Activated CD4-positive, alpha-beta memory T cell treated with anti-CD3 and anti-CD28 coated beads, Interleukin-2, amount 10 ng/mL, durations not matched to agents 7 days and 5 days (primary cell): Measurements from ENCODE around the gene FADS3. TPM values are rescaled to one million over a fixed set of nuclear protein-coding genes. Genes with fewer than 3 reads are reported as not detected.

Source experiments
- CTCF ChIA-PET: fragments of 350-600 bp; sonication (Branson Sonifier 250); formaldehyde crosslinking; loops from one replicate; lab custom pipeline; 2021; ENCODE audit warnings: antibody characterized with exemption, inconsistent platforms; lab: Charles Lee
- POLR2A ChIA-PET: fragments of 350-600 bp; sonication (Branson Sonifier 250); formaldehyde crosslinking; loops from one replicate; lab custom pipeline; 2021; ENCODE audit warnings: antibody characterized with exemption; lab: Charles Lee
- DNase-seq: peaks from one replicate; pipeline ENCODE4 v3.0.0-alpha.2; 2020
- H3K27ac Mint-ChIP-seq: one replicate; pipeline ENCODE4 v1.8.0; 2021; ENCODE audit warnings: mild to moderate bottlenecking, mixed read lengths
- H3K27me3 Mint-ChIP-seq: one replicate; pipeline ENCODE4 v1.8.0; 2021; ENCODE audit warnings: mixed read lengths
- H3K36me3 Mint-ChIP-seq: one replicate; pipeline ENCODE4 v1.8.0; 2021; ENCODE audit warnings: low read depth, mixed read lengths
- H3K4me1 Mint-ChIP-seq: one replicate; pipeline ENCODE4 v1.8.0; 2021; ENCODE audit warnings: mixed read lengths
- H3K4me3 Mint-ChIP-seq: one replicate; pipeline ENCODE4 v1.8.0; 2021; ENCODE audit warnings: mild to moderate bottlenecking, mixed read lengths
- H3K9me3 Mint-ChIP-seq: one replicate; pipeline ENCODE4 v1.8.0; 2021; ENCODE audit warnings: mixed read lengths
- total RNA-seq, 2 experiments: library from RNA; stranded (reverse); gene quantifications; one replicate each; pipeline ENCODE4 v1.2.3, GENCODE V29; 2021

FADS3 gene
- total RNA-seq, 2 experiments from 2014 or later = 5.2 to 5.4 TPM

GRCh38 chr11:61869429-61869707 is 22.0 kb downstream of the FADS3 start:
- DNase-seq = no peak
- H3K9me3 Mint-ChIP-seq = no peaks in the 10 kb centered on the region
- POLR2A ChIA-PET = no interaction called here
- no peak overlapping the region for H3K4me3 Mint-ChIP-seq
- no peak overlapping the region for H3K27ac Mint-ChIP-seq
- peaks cover 2% of the 10 kb centered on the region for H3K27me3 Mint-ChIP-seq
- H3K4me1 Mint-ChIP-seq = peaks cover 5% of the 10 kb centered on the region
- H3K36me3 Mint-ChIP-seq = peaks cover 15% of the 10 kb centered on the region
- CTCF ChIA-PET = interaction anchor here (0.7 to 2.2 kb wide), 4 partner anchors 23 to 239 kb away, joined by 3 to 14 read pairs (median 10); no protein-coding TSS in a partner anchor

DNA sequence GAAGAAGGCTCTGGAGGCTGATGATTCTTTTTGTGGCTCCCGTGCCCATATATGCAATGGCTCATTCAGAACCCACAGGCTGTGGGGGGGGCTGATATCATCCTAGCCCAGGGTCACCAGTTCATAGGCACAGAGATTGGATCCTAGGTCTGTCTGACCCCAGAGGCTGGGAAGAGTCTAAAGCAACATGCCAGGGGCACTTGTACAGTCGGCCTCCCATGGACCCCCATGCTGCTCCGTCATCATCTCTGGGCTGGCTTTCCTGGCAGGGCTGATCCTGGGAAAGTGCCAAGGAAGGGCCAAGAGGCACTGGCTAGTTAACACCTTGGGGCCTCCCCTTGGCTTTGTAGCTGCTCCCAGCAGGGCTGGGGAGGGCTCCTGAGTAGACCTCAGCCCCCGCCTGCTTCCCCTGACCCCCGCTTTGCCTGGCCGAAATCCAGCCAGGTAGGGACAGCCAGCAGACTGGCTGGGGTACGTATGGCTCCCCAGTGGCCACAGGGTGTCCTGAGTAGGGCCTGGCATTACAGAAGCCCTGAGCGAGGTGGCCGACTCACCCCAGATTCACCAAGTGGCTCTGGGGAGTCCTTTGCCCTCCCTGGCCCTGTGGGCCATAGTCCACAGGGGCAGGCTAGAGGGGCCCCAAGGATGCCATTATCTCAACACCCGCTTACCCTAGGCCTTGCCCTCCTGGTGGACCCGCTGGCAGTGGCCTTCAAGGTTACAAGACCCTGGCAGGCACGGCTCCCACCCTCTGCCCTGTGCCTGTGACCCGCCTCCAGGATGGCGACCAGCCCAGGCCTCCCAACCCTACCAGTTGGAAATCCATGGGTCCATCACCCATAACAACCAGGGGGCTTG is 22.5 kb downstream of the FADS3 start:
- no peak for DNase-seq
- Mint-ChIP-seq H3K9me3 (no peaks in the 10 kb centered on the region), H3K36me3 (peaks cover 15% of the 10 kb centered on the region), H3K4me3 (no peak overlapping the region), H3K4me1 (peaks cover 5% of the 10 kb centered on the region), H3K27ac (no peak overlapping the region), H3K27me3 (peaks cover 2% of the 10 kb centered on the region)
- ChIA-PET CTCF (interaction anchor here (0.7 kb wide), 1 partner anchor 30 kb away, joined by 3 read pairs; no protein-coding TSS in a partner anchor), POLR2A (no interaction called here)

DNA sequence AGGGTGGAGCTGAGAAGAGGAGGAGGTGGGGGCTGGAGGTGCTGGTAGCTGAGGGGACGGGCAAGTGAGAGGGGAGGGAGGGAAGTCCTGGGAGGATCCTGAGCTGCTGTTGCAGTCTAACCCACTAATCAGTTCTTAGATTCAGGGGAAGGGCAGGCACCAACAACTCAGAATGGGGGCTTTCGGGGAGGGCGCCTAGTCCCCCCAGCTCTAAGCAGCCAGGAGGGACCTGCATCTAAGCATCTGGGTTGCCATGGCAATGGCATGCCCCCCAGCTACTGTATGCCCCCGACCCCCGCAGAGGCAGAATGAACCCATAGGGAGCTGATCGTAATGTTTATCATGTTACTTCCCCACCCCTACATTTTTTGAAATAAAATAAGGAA is 24.4 kb downstream of the FADS3 start:
- Mint-ChIP-seq H3K9me3 (no peaks in the 10 kb centered on the region), H3K4me3 (no peak overlapping the region), H3K27ac (no peak overlapping the region), H3K36me3 (peaks cover 18% of the 10 kb centered on the region), H3K4me1 (peaks cover 5% of the 10 kb centered on the region), H3K27me3 (peaks cover 2% of the 10 kb centered on the region)
- ChIA-PET CTCF (interaction anchor here (1.2 to 1.3 kb wide), 2 partner anchors 32 to 215 kb away, joined by 4 read pairs; no protein-coding TSS in a partner anchor), POLR2A (no interaction called here)
- DNase-seq = no peak

DNA sequence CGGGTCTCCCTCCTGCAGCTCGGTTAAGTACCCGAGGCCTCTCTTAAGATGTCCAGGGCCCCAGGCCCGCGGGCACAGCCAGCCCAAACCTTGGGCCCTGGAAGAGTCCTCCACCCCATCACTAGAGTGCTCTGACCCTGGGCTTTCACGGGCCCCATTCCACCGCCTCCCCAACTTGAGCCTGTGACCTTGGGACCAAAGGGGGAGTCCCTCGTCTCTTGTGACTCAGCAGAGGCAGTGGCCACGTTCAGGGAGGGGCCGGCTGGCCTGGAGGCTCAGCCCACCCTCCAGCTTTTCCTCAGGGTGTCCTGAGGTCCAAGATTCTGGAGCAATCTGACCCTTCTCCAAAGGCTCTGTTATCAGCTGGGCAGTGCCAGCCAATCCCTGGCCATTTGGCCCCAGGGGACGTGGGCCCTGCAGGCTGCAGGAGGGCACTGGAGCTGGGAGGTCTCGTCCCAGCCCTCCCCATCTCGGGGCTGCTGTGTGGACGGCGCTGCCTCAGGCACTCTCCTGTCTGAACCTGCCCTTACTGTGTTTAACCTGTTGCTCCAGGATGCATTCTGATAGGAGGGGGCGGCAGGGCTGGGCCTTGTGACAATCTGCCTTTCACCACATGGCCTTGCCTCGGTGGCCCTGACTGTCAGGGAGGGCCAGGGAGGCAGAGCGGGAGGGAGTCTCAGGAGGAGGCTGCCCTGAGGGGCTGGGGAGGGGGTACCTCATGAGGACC is 25.0 kb downstream of the FADS3 start:
- Mint-ChIP-seq H3K36me3 (peaks cover 23% of the 10 kb centered on the region), H3K9me3 (no peaks in the 10 kb centered on the region), H3K27me3 (peaks cover 2% of the 10 kb centered on the region), H3K27ac (no peak overlapping the region), H3K4me3 (no peak overlapping the region), H3K4me1 (peaks cover 5% of the 10 kb centered on the region)
- ChIA-PET POLR2A (no interaction called here), CTCF (interaction anchor here (1.2 to 1.3 kb wide), 2 partner anchors 33 to 216 kb away, joined by 4 read pairs; no protein-coding TSS in a partner anchor)
- DNase-seq = no peak

- H3K4me3 Mint-ChIP-seq = no peak overlapping the region
These were observed 26.2 kb downstream of the FADS3 start for GRCh38 chr11:61864814-61865775.

DNA sequence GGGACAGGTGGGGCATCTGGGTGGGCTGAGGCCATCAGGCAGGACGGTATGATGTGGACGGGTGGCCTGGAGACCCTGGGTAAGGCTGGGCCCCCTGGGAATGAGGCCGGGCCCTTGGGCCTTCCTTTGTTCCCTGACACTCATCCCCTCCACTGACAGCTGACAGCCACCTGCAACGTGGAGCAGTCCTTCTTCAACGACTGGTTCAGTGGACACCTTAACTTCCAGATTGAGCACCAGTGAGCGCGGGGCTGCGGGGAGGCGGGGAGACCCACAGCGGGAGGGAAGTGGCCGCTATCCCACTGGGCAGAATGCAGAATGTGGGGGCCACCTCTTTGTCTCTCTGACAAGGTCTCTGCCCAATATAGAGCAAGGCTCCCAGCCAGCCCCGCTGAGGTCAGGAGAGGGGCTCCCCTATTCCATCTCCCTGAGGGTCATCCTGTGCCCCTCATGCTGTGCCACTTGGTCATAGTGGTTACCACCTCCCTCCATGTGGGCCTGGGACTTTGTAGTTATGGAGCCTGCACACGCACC is 27.7 kb downstream of the FADS3 start:
- Mint-ChIP-seq H3K4me1 (no peaks in the 10 kb centered on the region), H3K27me3 (no peaks in the 10 kb centered on the region), H3K27ac (no peak overlapping the region), H3K36me3 (peaks cover 38% of the 10 kb centered on the region), H3K4me3 (no peak overlapping the region), H3K9me3 (no peaks in the 10 kb centered on the region)
- CTCF ChIA-PET = no interaction called here
- POLR2A ChIA-PET = no interaction called here
- DNase-seq = no peak

More at GRCh38 chr11:61864814-61865775, 26.2 kb downstream of the FADS3 start:
- POLR2A ChIA-PET = no interaction called here
- Mint-ChIP-seq H3K9me3 (no peaks in the 10 kb centered on the region), H3K36me3 (peaks cover 27% of the 10 kb centered on the region), H3K4me1 (no peaks in the 10 kb centered on the region), H3K27me3 (no peaks in the 10 kb centered on the region), H3K27ac (no peak overlapping the region)
- CTCF ChIA-PET = interaction anchor here (0.6 kb wide), 1 partner anchor 212 kb away, joined by 3 read pairs; no protein-coding TSS in a partner anchor
- DNase-seq = no peak

GRCh38 chr11:61862714-61863547 is 28.4 kb downstream of the FADS3 start:
- Mint-ChIP-seq H3K4me1 (no peaks in the 10 kb centered on the region), H3K36me3 (peaks cover 40% of the 10 kb centered on the region), H3K9me3 (no peaks in the 10 kb centered on the region), H3K27me3 (no peaks in the 10 kb centered on the region), H3K4me3 (no peak overlapping the region), H3K27ac (no peak overlapping the region)
- no peak for DNase-seq
- ChIA-PET POLR2A (no interaction called here), CTCF (interaction anchor here (0.8 kb wide), 1 partner anchor 8 kb away, joined by 3 read pairs; no protein-coding TSS in a partner anchor)

DNA sequence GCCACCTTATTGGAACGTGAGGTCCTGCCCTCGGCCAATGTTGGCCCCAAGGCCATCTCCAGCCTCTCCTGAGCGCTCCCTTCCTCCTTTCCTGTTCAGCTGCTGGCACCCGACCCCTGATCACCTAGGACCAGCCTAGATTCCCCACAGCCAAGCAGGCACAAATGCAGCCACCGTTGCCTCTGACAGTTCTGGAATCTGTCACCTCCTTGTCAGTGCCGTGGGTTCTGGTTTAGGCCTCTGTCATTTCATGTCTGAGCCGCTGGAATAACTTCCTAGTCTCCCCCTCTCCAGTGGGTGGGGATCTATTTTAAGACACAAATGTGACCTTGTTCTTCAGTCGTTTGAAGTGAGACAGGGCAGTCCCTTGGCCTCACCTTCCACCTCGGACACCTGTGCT is 29.7 kb downstream of the FADS3 start:
- ChIA-PET POLR2A (no interaction called here), CTCF (interaction anchor here (1.0 kb wide), 1 partner anchor 64 kb away, joined by 4 read pairs; no protein-coding TSS in a partner anchor)
- Mint-ChIP-seq H3K9me3 (no peaks in the 10 kb centered on the region), H3K27ac (no peak overlapping the region), H3K4me3 (no peak overlapping the region), H3K27me3 (no peaks in the 10 kb centered on the region), H3K4me1 (no peaks in the 10 kb centered on the region), H3K36me3 (peaks cover 40% of the 10 kb centered on the region)
- no peak for DNase-seq

DNA sequence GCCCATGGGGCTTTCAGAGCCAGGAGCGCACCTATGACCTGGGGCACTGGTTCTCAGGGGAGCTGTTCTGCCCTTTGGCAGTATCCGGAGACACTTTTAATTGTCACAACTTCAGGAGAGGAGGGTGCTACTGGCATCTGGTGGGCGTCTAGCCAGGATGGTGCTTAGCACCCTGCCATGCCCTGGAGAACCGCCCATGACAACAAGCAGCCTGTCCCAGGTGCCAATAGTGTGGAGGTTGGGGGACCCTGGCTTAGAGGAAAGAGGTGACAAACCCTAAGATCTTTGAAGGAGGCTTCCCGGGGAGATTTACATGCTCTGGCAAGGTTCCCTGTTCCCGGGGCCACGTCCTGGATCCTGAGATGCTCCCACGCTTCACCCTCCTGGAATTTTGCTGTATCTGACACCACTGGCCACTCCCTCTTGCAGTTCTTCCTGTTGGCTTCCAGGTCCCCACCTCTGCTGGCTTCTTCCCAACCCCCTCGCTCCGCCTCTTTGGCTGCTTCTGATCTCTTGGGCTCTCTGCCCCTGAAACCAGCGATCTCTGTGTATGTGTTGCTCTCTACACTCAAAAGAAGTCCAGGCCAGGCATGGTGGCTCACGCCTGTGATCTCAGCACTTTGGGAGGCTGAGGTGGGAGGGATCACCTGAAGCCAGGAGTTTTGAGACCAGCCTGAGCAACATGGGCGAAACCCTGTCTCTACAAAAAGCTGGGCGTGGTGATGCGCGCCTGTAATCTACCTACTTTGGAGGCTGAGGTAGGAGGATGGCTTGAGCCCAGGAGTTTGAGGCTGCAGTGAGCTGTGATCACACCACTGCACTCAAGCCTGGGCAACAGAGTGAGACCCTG is 31.1 kb downstream of the FADS3 start:
- DNase-seq = no peak
- CTCF ChIA-PET = interaction anchor here (1.0 kb wide), 1 partner anchor 63 kb away, joined by 4 read pairs; no protein-coding TSS in a partner anchor
- Mint-ChIP-seq H3K4me1 (no peaks in the 10 kb centered on the region), H3K27me3 (no peaks in the 10 kb centered on the region), H3K4me3 (no peak overlapping the region), H3K36me3 (peaks cover 34% of the 10 kb centered on the region), H3K9me3 (no peaks in the 10 kb centered on the region), H3K27ac (no peak overlapping the region)
- POLR2A ChIA-PET = no interaction called here

DNA sequence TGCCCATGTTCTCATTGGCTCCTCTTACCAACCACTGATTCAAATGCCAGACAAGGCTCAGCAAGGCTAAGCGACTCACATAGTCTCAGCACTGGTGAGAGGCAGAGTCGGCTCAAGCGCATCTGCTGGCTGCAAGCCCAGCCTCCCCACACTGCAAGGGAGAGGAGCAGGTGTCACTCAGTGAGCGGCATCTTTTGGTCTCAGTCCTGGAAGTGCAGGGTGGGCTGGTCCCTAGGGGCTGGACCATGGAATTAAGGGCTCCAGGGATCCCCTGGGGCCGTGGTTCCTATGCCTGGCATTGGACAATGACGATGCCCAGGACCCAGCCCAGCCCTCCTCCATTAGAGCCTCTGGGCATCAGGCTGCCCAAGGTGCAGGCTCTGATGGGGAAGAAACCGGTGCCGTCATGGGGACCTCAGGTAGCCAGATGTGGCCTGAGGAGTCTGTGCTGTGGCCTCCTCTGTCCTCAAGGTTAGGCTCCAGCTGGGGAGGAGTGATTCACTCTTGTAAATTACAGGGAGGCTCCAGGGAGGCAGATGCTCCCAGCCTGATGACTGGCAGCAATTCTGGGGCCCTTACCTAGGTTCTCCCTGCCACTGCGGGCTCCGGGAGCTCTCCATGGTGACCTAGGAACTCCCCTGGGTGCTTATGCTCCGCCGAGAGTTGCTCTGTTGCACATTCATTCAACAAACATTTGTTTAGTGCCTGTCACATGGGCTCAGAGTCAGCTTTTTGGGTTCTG is 35.2 kb downstream of the FADS3 start:
- Mint-ChIP-seq H3K36me3 (peaks cover 38% of the 10 kb centered on the region), H3K27me3 (no peaks in the 10 kb centered on the region), H3K9me3 (no peaks in the 10 kb centered on the region), H3K4me1 (peaks cover 1% of the 10 kb centered on the region), H3K27ac (no peak overlapping the region), H3K4me3 (no peak overlapping the region)
- ChIA-PET CTCF (no interaction called here), POLR2A (no interaction called here)
- no peak for DNase-seq
